Measurements from ENCODE around the gene FEV.

Gene FEV

DNA sequence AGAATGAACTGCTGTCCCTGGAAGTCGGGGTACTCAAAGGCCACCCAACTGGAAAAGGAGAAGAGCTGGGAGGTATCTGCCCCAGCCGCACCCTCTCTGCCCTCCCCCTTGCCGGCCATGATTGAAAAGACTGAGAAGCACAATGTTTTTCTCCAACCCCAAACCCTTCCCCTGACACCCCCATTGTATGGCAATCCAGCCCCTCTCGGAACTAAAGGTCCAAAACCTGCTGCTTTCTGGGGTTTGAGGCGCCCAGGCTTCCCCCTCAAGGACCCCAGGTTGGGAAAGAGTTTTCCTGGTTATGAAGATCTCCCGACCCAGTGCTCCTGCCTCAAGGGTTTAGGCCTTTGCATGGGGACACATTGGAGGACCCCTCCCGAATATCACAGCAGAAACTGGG is 7.2 kb upstream of the FEV start:
- DNase-seq, result no peak

- DNase-seq, result no peak
Measured at GRCh38 chr2:218991674-218992168, 6.7 kb upstream of the FEV start.

GRCh38 chr2:218990612-218991011 is 5.6 kb upstream of the FEV start:
- no peak for DNase-seq

GRCh38 chr2:218990052-218990451 is 5.1 kb upstream of the FEV start:
- no peak for DNase-seq

- DNase-seq, result no peak
Measured at GRCh38 chr2:218988650-218989049, 3.7 kb upstream of the FEV start.

GRCh38 chr2:218988164-218988563 is 3.2 kb upstream of the FEV start:
- DNase-seq, result no peak

DNA sequence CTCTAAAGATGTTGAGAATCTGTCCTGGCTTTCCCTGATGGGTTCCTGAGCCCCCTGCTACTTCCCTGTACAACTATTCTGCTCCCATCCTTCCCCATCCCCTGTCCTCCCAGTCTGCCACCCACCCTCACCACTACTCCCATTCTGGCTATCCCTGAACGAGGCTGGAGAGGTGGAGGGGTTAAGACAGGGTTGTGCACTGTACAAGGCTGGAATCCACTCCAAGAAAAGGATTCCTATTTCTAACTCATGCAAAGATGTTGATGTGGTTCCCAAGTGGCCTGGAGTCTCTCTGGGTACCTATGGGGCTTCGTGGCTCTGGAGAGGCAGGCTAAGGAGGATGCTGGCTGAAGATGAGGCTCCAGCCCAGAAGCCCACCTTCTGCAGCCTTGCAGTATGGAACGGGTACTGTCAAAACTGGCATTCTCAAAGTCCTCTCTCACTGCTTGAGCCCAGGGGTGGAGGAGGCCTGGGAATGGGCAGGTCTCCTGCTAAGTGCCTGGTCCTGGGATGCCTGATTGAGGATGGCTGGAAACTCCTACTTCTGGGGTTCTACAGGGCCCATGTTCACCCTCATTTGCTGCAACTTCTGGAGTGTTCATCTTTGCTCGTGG is 1.3 kb upstream of the FEV start:
- DNase-seq, result no peak

DNA sequence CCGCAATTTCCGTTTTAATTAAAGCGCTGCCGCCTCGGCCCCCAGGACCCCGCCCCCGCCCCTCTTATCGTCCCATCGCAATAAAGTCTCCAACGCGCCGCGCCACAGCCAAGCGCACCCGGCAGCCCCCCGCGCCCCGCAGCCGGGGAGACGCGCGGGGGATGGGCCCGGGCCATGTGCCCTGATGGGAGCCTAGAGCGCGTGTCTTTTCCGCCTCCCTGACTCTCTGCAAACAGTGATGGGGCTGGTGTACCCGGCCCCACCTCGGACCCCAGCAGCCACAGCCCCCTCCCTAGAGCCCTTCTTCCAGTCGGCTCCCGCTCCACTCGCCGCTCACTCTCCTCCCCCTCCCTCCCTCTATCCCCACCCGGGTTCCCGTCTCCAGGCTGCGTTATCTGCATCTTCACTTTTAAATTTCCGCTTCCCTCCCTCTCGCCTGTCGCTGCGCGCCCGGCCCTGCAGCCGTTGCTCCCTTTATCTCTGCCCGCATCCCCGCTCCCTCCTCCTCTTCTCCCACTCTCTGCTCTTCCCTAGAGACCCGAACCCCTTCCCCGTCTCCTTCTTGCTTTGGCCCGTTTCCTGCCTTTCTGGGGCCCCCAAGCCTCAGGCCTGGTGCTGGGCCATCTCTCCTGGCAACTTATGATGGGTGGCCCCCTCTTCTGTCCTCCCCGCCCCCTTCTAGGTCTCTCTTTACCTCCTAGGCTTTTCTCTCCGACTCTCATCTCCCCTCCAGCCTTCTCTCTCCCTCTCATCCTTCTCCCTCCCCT is 524 bp upstream of the FEV start:
- DNase-seq, result no peak

DNA sequence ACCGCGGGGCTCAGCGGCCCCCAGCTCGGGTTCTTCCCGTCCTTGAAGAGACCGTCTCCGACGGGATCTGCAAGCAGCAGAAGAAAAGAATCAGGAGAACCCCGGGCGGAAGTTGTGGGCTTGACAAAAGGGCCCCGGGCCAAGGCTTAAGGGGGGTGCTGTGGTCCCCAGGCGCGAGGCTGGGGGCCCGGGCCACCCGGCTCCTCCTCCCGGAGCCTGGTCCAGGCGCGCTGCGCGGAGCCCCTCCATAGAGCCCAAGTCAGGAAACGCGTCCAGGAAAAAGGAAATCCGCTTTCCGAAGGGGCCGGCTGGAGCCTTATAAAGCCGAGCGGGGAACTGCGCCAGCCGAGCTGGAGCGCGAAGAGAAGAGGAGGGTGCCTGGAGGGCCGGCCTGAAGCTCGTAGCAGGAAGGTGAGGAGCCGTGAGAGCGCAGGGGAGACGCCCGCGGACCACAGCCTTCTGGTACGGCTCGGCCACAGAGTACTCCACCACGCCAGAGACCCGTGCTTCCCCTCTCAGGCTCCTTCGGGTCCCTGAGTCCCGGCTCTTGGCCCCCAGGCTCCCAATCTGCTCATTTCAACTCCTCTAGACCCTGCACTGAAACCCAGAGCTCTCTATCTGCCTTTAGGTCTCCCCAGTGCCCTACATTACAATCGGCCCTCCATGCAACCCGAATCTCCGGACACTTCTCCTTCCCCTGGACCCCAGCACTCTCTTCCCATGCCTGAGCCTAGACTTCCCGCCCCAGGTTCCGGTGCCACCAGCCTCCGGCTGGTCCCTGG is 554 bp downstream of the FEV start:
- no peak for DNase-seq

GRCh38 chr2:218983934-218984238 is 1.1 kb downstream of the FEV start:
- DNase-seq, result no peak

DNA sequence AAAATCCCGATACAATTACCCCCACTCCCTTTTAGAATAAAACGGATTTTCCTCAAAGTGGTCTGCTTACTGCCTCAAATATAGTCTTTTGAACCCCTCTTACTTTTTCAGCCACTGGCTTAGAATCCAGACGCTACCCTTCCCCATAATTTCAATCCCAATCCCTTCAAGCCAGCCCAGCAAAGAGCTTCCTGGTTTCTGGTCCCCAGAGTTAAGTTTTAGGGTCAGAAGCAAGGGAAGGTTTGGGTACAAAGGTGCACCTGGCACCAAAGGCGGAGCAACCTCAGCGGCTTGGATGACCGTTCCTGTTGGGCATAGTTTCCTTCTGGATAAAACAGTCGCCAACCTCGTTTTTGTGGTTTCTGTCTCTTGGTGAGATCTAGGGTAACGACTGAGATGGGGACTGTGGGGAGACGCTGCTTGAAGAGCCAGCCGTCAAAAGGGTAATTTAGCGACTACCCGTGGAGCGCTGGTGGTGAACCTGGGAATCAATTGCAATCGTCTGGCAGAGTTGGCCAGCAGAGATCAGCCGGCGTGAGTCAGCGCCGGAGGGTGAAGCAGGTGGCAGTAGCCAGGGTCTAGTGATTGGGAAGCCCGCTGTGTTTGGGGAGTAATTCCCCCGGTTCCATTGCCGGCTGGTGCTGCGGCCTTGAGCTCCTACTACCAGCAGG is 1.6 kb downstream of the FEV start:
- DNase-seq, result no peak

DNA sequence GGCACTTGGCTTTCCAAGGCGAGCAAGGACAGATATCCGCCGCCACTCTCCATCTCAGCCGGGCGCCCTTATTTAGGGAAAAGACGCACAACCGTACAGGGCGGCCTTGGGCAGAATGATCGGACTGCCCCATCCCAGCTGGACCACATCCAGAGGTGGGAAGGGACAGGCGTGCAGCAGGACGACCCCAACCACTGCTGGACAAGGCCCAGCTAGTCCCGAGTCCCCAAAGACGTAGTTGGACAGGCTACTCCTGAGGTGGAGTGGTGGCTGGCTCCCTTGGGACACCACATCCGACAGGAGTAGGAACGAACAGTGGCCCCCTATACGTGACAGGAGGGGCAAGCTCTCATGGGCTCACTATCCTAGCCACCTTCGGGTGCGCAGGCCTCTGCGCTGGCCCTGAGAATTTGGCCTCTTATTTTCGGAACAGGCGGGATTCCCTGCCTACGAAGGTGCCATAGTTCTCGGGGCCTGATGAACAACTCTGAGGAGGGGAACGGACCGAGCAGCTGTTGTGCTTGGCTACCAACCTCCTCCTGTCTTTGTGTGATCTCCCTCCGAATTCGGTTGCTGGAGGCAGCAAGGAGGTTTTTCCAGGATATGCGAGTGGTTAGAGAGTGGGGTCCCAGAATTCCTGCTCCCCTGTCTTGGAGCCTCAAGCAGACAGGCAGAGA is 2.3 kb downstream of the FEV start:
- no peak for DNase-seq

- DNase-seq, result no peak
Measured at GRCh38 chr2:218981881-218982585, 3.0 kb downstream of the FEV start.

DNA sequence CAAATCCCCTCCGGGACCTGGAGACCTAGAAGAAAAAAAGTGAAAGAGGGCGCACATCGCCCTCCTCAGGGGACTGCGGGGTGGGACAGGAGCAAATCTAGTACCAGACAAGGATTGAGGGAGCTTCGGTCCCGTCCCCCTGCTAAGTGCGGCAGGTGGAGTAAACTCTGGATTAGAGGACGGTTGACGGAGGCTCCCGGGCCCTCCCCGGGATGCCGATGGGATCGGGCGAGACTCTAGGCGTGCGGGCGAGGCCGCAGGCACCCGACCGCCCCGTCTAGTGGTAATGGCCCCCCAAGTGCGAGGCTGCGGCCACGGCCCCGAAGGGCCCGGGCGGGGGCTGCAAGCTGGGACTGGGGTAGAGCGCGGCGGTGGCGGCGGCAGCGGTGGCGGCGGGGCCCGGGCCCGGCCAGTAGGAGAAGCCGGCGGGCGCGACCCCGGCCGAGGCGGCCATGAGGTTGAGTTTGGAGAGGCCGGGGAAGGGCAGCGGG is 3.5 kb downstream of the FEV start:
- no peak for DNase-seq

- no peak for DNase-seq
Measured at GRCh38 chr2:218980735-218981389, 4.1 kb downstream of the FEV start.

DNA sequence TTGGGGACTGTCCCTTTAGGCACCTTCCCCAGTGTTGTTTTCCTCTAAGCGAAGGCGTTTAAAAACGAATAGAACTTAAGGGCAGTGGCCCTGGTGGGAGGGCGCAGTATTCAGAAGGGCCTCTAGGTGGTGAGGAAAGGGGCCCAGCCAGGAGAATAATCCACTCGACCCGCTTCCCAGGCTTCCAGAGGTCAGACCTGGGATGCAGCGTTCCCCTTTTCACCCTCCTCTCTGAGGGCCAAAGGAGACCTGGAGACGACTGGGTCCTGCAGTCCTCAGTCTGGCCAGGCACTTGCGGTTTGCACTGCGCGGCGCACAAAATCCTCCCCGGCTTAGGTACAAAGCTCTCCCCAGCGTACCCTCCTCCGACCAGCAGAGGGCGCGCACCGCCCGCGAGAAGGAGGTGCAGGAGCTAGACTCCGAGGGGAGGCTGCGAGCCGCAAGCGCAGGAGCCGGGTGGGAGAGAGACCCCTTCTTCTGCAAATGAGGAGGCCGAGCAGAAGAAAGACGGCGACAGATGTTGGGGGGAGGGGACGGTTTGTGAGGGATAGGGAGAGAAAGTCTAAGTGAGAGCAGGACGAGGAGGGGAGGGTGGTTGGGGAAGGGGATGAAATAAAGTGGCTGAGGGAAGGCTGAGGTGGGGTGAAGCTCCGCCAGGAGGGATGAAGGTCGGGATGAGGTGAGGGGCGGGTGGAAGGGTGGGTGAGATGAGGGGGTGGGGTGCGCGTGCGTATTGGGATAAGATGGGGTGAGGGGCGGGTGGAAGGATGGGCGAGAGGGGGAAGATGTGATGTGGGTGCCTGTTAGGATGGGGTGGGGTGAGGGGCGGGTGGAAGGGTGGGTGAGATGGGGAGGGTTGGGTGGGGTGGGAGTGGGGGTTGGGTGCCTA is 4.9 kb downstream of the FEV start:
- peak; percentile 72 for DNase-seq

- DNase-seq, result no peak
Measured at GRCh38 chr2:218975060-218975777, 9.8 kb downstream of the FEV start.

DNA sequence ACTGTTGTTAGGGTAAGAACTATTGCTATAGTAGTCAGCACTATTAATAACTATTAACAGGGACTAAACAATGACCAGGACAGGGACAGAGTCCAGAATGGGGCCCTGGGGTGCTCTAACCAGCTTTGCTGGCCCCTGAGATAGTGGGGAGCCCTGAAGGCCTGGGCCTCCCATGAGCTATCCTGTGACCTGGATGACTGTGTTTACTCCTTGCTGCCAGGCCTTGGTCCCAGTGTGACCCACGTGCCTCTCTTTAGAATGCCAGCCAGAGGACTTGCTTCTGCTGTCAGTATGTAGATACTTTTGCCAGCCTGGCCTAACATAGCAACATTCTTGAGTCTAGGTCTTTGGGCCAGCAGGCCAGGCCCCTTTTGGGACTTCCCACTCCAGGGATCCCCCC is 14.1 kb downstream of the FEV start:
- no peak for DNase-seq

- DNase-seq, result peak; percentile 60
Measured at GRCh38 chr2:218964041-218964771, 20.8 kb downstream of the FEV start.

Measured in NCI-H774 (cell line).